Measurements from ENCODE around the gene HRH4. TPM values are rescaled to one million over a fixed set of nuclear protein-coding genes. Genes with fewer than 3 reads are reported as not detected.

The HRH4 gene
- total RNA-seq, 1 experiment from 2014 or later: not detected

GRCh38 chr18:24490539-24490938 is 30.1 kb downstream of the HRH4 start:
- TF ChIP-seq CTCF (conservative IDR thresholded peaks at IDR 0.05): no peak
- H3K27ac ChIP-seq (ENCODE audit: insufficient read length, low read depth, low read length): no peak overlapping the region
- H3K4me3 Mint-ChIP-seq: no peak overlapping the region
- H2AFZ ChIP-seq (ENCODE audit: low read length): no peak overlapping the region
- H4K20me1 ChIP-seq (ENCODE audit: control insufficient read depth, insufficient read depth, insufficient read length): no peaks in the 10 kb centered on the region
- H4K91ac ChIP-seq (ENCODE audit: insufficient read length, low read depth, low read length): no peak overlapping the region
- no peak overlapping the region for H2BK12ac ChIP-seq (ENCODE audit: insufficient read length, low read depth, low read length)
- no peak overlapping the region for H4K5ac ChIP-seq (ENCODE audit: insufficient read length, low read depth, low read length)
- no peaks in the 10 kb centered on the region for H3K9me3 ChIP-seq (ENCODE audit: control insufficient read depth, low read depth, low read length)
- no peak overlapping the region for H3K4ac ChIP-seq (ENCODE audit: low read depth, low read length)
- no peak overlapping the region for H3K56ac ChIP-seq (ENCODE audit: insufficient read length, low read depth, low read length)
- H3K4me1 Mint-ChIP-seq: peaks cover 0 to 6% of the 10 kb centered on the region in 2 experiments; a peak in 1 of 4 replicates
- no peaks in the 10 kb centered on the region; a peak in 1 of 7 replicates for H3K36me3 Mint-ChIP-seq (ENCODE audit: insufficient read depth in 1 of 3, low read depth in 3 of 3)
- H3K23me2 ChIP-seq (ENCODE audit: insufficient read length, low read depth, low read length, poor library complexity, severe bottlenecking): no peaks in the 10 kb centered on the region
- H3K79me2 ChIP-seq (ENCODE audit: insufficient read depth, low read length): no peaks in the 10 kb centered on the region
- DNase-seq: no peak
- H2AK5ac ChIP-seq (ENCODE audit: insufficient read length, low read length): no peak overlapping the region
- no peaks in the 10 kb centered on the region for H3K27me3 ChIP-seq (ENCODE audit: insufficient read depth, low read length)
- no peaks in the 10 kb centered on the region for H3K79me1 ChIP-seq (ENCODE audit: insufficient read depth, low read depth, low read length, poor library complexity, severe bottlenecking)
- no peak overlapping the region for H3K4me2 ChIP-seq (ENCODE audit: insufficient read depth, insufficient read length, low read length)
- no peak overlapping the region for H3K27ac Mint-ChIP-seq
- H3K18ac ChIP-seq (ENCODE audit: insufficient read length, low read depth, low read length): no peak overlapping the region
- no peak overlapping the region for H4K8ac ChIP-seq (replicated peaks; ENCODE audit: insufficient read length, low read depth, low read length)
- H2BK15ac ChIP-seq (ENCODE audit: low read depth, low read length): no peak overlapping the region
- no peaks in the 10 kb centered on the region; the same call in 1 of the 2 replicates for H3K27me3 Mint-ChIP-seq (ENCODE audit: low read depth)
- no peaks in the 10 kb centered on the region for H3K4me1 ChIP-seq (ENCODE audit: insufficient read depth, low read length)
- no peak overlapping the region for H3T11ph ChIP-seq (ENCODE audit: low read length)
- H3K14ac ChIP-seq (ENCODE audit: insufficient read depth, low read length): no peak overlapping the region
- H2BK20ac ChIP-seq (ENCODE audit: low read depth, low read length, poor library complexity, severe bottlenecking): no peak overlapping the region
- no peak overlapping the region for H3K9ac ChIP-seq (ENCODE audit: extremely low read depth, insufficient read length, low read length)
- H3K9me3 Mint-ChIP-seq: no peaks in the 10 kb centered on the region; a peak in 1 of 5 replicates
- H2BK5ac ChIP-seq (ENCODE audit: insufficient read length, low read length): no peak overlapping the region
- no peak overlapping the region for H2BK120ac ChIP-seq (ENCODE audit: low read depth, low read length, poor library complexity, severe bottlenecking)
- no peak overlapping the region for H3K23ac ChIP-seq (ENCODE audit: insufficient read length, low read depth, low read length)
- no CpG with 5 or more reads among the region's 4 CpGs for WGBS (ENCODE audit: extremely low coverage, insufficient read length, low lambda C conversion rate)

All from H9 (cell line).